GM18517 (cell line): Measurements from ENCODE around the gene FAM227A.
A peak's percentile ranks its signal among the peaks of the same experiment; 100 is the strongest.
"Not testable (repeated sequence)": the region's sequence is repeated elsewhere in the genome, so short reads cannot be mapped to it uniquely, and the experiment has no call there.

Source experiments
- ATAC-seq: cut with Tn5 transposase; IDR thresholded peaks from one replicate; pipeline ENCODE4 v1.9.1; 2021; ENCODE audit warnings: mild to moderate bottlenecking, moderate library complexity; ENCODE audit not compliant: unreplicated experiment

The FAM227A gene

DNA sequence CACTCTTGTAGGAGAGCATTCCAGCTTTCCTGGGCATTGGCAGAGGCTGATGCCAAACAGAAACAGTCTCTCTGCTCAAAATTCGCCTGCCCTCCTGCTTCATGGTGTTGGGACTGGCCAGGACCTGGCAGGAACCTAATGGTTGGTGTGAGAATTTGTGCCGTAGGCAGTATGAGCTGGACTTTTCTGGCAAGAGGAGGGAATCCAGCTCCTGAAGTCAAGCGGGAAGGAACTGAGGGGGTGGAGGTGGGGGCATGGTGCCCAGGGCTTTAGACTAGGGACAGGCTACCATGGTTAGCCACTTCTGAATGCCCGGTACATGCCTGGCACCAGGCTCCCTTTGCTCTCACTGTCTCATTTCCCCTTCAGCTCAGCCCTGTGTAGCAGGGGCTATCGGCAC, 18.7 kb upstream of the FAM227A start:
- no peak for ATAC-seq

- no peak for ATAC-seq
Measured at GRCh38 chr22:38657045-38657909, 1.1 kb upstream of the FAM227A start.

DNA sequence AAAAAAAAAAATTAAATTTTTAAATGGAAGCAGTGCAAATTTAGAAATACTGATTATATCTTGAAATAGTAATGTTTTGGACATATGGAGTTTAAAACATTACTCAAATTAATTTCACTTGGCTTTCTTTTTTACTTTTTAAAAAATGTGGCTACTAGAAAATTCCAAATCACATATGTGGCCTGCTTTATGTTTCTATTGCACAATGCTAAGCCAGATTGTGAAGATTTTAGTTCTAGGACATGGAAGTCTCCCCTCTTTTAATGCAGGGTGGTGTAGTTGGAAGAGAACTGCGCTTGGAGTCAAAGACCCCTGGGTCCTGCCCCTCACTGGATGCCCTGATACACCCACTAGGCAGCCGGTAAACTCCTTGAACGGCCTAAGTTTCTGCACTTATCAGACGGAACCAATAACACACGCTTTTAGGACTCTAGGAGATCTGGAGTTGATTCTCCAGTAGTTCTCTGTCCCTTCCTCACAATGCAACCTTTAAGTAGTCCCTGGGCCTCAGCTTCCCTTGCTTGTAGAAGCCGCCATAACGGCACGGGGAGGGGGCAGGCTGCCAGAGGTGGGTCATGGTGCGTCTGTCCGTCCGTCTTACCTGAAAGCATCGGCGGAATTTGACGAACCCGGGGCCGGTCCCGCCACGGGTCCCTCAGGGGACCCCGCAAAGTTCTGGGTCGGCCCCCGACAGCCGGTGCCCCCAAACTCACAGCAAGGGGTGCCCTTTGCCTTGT, 505 bp downstream of the FAM227A start:
- peak; percentile 8 for ATAC-seq

DNA sequence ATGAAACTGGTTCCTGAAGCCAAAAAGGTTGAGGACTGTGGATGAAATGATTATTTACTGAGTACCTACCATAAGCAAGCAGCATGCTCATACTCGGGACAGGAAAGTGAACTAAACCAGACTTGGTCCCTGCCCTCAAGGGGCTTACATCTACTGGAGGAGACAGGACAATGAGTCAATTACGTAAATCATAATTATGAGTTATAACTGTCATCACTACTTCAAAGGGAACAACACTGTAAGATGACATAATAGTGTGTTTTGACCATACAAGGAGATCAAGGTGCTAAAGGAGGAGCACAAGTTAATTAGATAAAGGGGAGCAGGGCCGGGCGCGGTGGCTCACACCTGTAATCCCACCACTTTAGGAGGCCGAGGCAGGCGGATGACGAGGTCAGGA, 2.5 kb downstream of the FAM227A start:
- ATAC-seq = no peak

DNA sequence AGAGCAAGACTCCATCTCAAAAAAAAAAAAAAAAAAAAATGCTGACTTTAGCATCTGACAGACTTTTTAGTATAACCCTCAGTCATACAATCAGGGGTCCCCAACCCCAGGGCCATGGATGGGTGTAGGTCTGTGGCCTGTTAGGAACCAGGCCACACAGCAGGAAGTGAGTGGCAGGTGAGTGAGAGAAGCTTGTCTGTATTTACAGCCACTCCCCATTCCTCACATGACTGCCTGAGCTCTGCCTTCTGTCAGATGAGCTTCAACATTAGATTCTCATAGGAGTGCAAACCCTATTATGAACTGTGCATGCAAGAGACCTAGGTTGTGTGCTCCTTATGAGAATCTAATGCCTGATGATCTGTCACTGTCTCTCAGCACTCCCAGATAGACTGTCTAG, 3.3 kb downstream of the FAM227A start:
- ATAC-seq = no peak

DNA sequence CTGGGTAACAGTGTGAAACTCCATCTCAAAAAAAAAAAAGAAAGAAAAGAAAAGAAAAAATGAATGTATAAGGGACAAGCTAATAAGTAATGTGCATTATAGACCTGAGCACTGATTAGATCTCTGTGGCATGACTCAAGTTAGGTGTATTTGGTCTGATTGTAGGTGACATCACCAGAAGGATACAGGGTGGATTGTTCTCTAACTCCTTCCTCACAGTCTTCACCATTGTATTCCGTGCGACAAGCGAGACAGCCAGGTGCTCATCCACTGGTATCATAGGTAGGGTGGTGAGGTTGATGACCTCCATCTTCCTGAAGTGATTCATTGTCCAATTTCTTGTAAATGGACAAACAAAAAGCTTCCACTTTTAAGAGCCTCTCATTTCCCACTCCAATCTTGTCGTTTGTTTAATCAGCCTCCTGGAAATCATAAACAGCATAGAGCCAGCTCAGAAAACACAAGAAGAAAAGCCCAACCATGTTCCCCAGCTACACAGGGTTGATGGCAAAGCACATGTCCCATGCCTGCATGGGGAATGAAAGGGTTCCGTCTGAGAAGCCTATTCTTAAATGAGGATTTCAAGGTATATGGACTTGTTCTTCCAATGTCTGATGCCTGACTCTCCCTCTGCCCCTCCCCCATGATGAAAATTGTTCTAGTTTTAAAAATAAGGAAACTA, 6.2 kb downstream of the FAM227A start:
- no peak for ATAC-seq

DNA sequence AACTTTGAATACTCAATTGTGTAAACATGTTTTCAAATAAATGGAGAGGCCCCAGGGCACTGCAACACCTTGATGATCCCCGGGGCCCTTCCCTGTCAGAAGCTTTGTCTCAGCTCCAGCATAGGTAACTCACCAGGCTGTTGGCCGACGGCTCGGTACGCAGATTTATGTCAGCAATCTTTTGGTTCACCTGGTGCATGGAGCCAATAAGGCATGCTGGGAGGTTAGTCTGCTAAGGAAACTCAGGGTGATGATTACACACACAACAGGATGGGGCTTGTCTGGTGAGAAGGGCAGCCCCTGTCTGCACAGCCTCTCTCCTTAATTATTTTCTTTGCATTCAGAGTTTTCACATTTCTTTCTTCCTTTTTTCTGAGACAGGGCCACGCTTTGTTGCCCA, 10.8 kb downstream of the FAM227A start:
- ATAC-seq = no peak

GRCh38 chr22:38644245-38644644, 11.9 kb downstream of the FAM227A start:
- ATAC-seq = not testable (repeated sequence)

- no peak for ATAC-seq
Measured at GRCh38 chr22:38641476-38642040, 14.6 kb downstream of the FAM227A start.

GRCh38 chr22:38638728-38639127, 17.5 kb downstream of the FAM227A start:
- no peak for ATAC-seq

DNA sequence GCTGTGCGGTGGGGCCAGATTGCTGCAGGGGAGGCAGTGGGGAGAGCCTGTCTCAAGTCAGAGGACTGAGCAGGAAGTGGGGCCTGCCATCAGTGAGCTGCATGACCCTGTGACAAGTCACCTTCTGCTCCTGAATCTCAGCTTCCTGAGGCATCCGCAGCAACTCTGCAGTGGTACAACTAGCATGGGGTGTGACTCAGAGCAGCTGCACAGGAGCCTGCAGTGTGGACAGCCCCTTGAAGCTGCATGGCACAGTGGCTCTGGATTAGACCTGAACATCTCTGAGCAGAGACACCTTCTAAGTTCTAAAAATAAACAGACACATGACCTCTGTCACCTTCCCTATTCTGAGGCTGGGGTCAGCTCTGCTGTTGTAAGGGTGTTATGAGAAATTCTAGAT, 18.0 kb downstream of the FAM227A start:
- no peak for ATAC-seq

GRCh38 chr22:38632528-38632927, 23.7 kb downstream of the FAM227A start:
- no peak for ATAC-seq

GRCh38 chr22:38631724-38632123, 24.5 kb downstream of the FAM227A start:
- ATAC-seq = no peak

GRCh38 chr22:38629108-38629507, 27.1 kb downstream of the FAM227A start:
- no peak for ATAC-seq

GRCh38 chr22:38628444-38628843, 27.7 kb downstream of the FAM227A start:
- no peak for ATAC-seq

GRCh38 chr22:38623351-38623750, 32.8 kb downstream of the FAM227A start:
- ATAC-seq = no peak

- ATAC-seq = no peak
Measured at GRCh38 chr22:38618682-38619081, 37.5 kb downstream of the FAM227A start.

DNA sequence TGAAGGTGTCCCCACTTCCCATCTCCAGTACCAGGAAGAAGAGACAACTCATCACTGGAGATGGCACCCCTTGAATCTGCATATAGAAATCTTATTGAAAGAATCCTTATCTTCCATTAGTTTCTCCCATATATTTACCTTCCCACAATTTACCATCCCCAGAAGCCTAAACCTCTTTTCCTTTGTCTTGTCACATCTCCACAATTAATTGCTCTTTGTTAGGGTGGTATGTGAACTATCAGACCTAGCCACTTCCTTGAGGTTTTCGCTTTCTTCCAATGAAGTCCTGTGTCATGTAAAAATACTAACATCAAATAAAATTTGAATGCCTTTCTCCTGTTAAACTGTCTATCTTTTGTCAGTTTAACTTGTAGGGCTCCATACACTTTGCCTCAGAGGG, 37.9 kb downstream of the FAM227A start:
- no peak for ATAC-seq

- ATAC-seq = not testable (repeated sequence)
Measured at GRCh38 chr22:38615064-38615405, 41.2 kb downstream of the FAM227A start.

GRCh38 chr22:38614332-38615063, 41.7 kb downstream of the FAM227A start:
- no peak for ATAC-seq

DNA sequence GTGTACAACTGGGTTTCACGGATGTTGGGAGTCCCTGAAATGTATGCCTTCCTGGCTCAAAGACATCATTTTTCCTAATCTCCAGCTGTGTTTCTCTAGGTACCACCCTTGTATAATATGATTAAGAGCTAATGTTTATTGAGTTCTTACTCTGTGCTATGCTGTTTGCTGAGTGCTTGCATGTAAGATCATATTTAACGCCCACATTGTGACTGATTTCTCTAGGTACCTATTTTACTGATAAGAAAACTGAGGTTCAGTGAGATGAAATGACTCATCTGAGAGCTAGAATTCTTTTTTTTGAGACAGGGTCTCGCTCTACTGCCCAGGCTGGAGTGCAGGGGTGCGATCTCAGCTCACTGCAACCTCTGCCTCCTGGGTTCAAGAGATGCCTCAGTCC, 42.6 kb downstream of the FAM227A start:
- ATAC-seq = no peak
